Measurements from ENCODE around the gene APPL1.

APPL1 gene, protein sequence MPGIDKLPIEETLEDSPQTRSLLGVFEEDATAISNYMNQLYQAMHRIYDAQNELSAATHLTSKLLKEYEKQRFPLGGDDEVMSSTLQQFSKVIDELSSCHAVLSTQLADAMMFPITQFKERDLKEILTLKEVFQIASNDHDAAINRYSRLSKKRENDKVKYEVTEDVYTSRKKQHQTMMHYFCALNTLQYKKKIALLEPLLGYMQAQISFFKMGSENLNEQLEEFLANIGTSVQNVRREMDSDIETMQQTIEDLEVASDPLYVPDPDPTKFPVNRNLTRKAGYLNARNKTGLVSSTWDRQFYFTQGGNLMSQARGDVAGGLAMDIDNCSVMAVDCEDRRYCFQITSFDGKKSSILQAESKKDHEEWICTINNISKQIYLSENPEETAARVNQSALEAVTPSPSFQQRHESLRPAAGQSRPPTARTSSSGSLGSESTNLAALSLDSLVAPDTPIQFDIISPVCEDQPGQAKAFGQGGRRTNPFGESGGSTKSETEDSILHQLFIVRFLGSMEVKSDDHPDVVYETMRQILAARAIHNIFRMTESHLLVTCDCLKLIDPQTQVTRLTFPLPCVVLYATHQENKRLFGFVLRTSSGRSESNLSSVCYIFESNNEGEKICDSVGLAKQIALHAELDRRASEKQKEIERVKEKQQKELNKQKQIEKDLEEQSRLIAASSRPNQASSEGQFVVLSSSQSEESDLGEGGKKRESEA

DNA sequence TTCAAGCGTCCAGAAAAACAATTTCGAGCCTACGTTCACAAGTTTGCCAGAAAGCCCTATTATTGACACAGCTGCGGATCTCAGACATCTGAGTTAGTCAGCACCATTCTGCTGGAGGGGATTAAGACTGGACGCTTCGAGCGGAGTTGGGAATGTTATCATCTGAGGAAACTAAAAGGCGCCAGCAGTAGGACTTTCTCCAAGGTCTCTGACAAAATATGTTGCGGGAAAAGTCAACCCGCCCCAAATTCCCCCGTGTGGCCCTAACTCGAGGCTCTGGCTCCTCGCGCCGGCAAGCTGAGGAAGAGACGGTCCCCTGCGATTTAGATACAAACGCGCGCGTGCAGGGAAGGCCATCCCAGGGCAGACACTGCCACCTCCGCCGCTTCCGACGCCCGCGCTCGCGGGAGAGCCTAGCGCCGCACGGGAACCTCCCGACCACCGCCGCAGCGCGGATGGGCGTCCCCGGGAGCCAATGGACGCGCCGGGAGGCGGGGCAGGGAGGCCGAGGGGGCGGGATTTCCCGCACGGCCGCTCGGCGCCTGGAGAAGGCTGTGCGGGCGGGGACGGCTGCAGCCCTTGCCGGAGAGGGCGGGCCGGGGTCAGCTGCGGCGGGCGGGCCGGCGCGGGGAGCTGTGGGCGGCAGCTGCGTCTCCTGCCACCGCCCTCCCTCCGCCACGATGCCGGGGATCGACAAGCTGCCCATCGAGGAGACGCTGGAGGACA is at the start of gene APPL1:
Gene APPL1, plus strand, starts transcription at position 526 of the 726 bp plus-strand sequence. Its CDS starts 155 bp downstream, at position 681.
- peak; percentile 92 for DNase-seq
- H3K9me3 Mint-ChIP-seq: no peaks in the 10 kb centered on the region
- CTCF ChIA-PET: interaction anchor here (1.1 to 1.7 kb wide), 3 partner anchors 9 to 57 kb away, joined by 3 to 6 read pairs (median 4); no protein-coding TSS in a partner anchor
- H3K27ac Mint-ChIP-seq: peak within 1 kb of the TSS; percentile 73
- H3K4me3 Mint-ChIP-seq: peak within 1 kb of the TSS; percentile 92
- H3K36me3 Mint-ChIP-seq: peaks cover 2% of the 10 kb centered on the region
- H3K27me3 Mint-ChIP-seq: peaks cover 3% of the 10 kb centered on the region
- peaks cover 37% of the 10 kb centered on the region for H3K4me1 Mint-ChIP-seq

DNA sequence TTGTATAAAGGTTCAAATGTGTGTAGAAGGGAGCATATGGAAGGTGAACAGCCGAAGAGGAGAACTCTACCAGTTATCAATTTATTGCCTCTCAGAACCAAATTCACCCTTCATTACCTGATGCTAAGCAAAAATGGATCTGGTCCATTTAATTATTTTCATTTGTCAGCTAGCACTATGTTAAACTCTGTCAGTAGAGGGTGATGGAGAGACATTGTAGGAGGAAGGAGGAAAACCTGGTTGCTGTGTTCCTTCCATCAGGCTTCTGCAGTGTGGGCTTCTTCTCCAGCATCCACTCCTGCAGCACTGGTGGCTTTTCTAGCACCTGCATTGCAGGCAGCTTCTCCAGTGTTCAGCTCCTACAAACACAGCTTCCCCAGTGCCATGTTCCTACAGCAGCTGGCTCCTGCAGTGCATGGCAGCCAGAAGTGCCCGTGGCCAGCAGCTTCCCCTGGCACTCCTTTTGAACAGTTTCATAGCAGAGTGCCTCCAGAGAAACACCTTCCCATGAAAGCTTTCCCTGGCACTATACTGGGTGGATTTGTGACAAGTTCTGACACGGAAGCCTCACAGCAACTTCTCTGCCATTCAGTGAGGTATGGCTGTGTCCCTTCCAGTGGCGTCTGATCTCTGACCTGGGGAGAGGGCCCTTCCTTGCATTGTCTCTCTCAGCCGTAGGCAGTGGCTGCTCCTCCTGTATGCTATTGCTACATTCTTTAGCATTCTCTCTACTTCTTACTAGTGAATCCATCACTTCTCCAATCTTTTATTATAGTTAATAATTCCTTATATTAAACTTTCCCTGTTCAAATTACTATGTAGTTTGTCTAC is 47.7 kb upstream of the APPL1 start:
- H3K9me3 Mint-ChIP-seq: no peaks in the 10 kb centered on the region
- no peak for DNase-seq

DNA sequence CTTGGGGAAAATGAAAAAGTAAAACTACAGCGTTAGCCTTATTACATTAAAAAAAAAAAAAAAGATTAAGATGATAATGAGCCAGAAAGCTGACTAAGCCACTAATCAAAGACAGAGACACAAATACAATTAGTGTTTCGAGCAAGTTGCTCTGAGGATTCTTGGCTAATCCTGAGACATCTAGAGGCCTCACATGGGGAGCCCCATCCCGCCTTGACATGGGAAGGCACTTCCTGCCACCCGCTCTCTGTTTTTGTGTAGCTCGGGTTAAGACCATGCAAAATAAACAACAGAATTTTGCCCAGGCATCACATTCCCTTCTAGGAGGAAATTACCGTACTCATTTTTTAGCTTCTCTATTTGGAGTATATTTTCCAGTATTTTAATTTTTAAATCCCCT is 43.0 kb upstream of the APPL1 start:
- no peak for DNase-seq
- Mint-ChIP-seq H3K27ac (no peak overlapping the region), H3K36me3 (no peaks in the 10 kb centered on the region), H3K9me3 (no peaks in the 10 kb centered on the region), H3K4me1 (no peaks in the 10 kb centered on the region), H3K4me3 (no peak overlapping the region), H3K27me3 (peaks cover 16% of the 10 kb centered on the region)
- CTCF ChIA-PET: no interaction called here

More for the DNA sequence above, 47.7 kb upstream of the APPL1 start:
- Mint-ChIP-seq H3K27me3 (peaks cover 29% of the 10 kb centered on the region), H3K36me3 (no peaks in the 10 kb centered on the region), H3K27ac (no peak overlapping the region), H3K4me3 (no peak overlapping the region), H3K4me1 (no peaks in the 10 kb centered on the region)
- CTCF ChIA-PET: interaction anchor here (1.2 to 1.4 kb wide), 2 partner anchors 10 to 47 kb away, joined by 3 to 13 read pairs; no protein-coding TSS in a partner anchor

DNA sequence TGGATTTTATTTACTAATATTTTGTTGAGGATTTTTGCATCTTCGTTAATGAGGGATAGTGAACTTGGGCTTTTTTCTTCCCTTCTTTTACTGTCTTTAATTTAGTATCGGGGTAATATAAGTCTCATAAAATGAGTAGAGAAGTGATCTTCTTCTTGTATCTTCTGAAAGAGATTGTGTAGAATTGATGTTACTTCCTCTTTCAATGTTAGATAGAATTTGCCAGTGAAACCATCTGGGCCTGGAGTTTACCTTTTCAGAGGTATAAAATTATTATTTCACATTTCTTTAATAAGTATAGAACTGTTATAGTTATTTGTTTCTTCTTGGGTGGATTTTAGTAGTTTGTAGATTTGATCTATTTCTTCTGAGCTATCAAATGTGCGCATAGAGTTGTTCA is 35.5 kb upstream of the APPL1 start:
- H3K27me3 Mint-ChIP-seq: peaks cover 31% of the 10 kb centered on the region
- H3K9me3 Mint-ChIP-seq: no peaks in the 10 kb centered on the region
- no peaks in the 10 kb centered on the region for H3K36me3 Mint-ChIP-seq
- no peak overlapping the region for H3K27ac Mint-ChIP-seq
- H3K4me1 Mint-ChIP-seq: no peaks in the 10 kb centered on the region
- CTCF ChIA-PET: no interaction called here
- no peak overlapping the region for H3K4me3 Mint-ChIP-seq
- no peak for DNase-seq

DNA sequence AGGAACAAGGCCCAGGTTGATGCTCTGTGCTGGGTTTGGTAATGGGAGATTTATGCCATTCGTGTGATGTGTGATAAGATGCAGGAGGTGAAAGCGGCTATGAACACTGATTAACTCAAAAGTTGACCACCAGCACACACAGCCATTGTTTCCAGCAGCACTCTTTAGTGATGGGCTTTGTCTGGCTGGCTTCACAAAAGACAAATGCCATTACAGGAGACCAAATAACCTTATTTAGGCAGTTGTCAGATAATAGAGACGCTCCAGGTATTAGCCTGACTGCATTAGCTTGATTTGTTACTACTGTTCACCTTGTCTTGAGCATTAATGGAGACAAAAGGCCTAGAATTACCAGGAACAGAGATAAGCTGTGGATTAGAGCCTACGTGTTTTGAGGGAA is 32.9 kb upstream of the APPL1 start:
- Mint-ChIP-seq H3K27me3 (peaks cover 34% of the 10 kb centered on the region), H3K4me3 (no peak overlapping the region), H3K9me3 (no peaks in the 10 kb centered on the region), H3K27ac (no peak overlapping the region), H3K36me3 (no peaks in the 10 kb centered on the region), H3K4me1 (no peaks in the 10 kb centered on the region)
- CTCF ChIA-PET: interaction anchor here (0.6 to 2.6 kb wide), 2 partner anchors 12 to 24 kb away, joined by 3 to 9 read pairs; no protein-coding TSS in a partner anchor
- DNase-seq: no peak

DNA sequence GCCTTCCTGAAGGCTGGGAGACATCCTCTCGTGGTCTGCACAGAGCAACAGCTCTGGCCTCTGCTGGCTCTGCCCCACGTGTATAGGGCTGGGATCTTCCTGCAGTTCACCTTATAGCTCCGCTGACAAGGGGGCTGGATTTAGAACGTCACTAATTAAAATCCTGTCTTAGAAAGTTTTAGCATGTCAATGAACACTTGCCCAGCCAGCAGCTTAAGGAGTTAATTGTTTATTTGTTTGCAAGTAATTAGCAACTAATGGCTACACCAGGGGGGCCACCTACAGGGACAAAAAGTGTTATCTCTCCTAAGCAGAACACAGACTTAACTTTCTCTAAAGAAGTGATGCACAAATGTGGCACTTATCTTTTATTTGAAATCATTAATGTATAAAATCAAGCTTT is 27.6 kb upstream of the APPL1 start, which contains the start of gene HESX1:
Gene HESX1, minus strand, starts transcription at position 84 of the 403 bp plus-strand sequence. Its CDS starts 60 bp downstream, at position 24.
- DNase-seq: no peak
- Mint-ChIP-seq H3K4me3 (no peak within 1 kb of the TSS), H3K36me3 (no peaks in the 10 kb centered on the region), H3K27ac (no peak within 1 kb of the TSS), H3K9me3 (no peaks in the 10 kb centered on the region), H3K4me1 (no peaks in the 10 kb centered on the region), H3K27me3 (peaks cover 13% of the 10 kb centered on the region)
- CTCF ChIA-PET: no interaction called here

DNA sequence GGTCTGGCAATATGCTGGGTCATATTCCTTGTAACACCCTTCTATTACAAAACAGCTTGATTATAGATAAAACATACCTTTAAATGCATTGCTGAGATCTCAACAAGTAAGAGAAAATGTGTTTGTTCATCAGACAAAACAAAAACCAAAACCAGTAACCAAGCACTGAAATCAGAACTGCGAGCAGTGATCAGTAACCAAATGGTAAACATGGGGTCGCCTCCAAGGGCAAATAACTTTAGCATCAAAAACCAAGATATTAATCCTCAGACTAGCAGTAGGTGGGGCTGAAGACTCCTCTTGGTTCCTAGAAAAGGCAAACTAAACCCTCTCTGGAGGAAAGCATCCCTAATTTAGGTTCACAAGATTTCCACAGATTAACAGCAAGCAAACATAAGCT is 21.1 kb upstream of the APPL1 start:
- DNase-seq: no peak
- Mint-ChIP-seq H3K27me3 (no peaks in the 10 kb centered on the region), H3K4me1 (no peaks in the 10 kb centered on the region), H3K27ac (no peak overlapping the region), H3K4me3 (no peak overlapping the region), H3K36me3 (no peaks in the 10 kb centered on the region), H3K9me3 (no peaks in the 10 kb centered on the region)
- CTCF ChIA-PET: interaction anchor here (0.6 kb wide), 1 partner anchor 12 kb away, joined by 3 read pairs; no protein-coding TSS in a partner anchor

DNA sequence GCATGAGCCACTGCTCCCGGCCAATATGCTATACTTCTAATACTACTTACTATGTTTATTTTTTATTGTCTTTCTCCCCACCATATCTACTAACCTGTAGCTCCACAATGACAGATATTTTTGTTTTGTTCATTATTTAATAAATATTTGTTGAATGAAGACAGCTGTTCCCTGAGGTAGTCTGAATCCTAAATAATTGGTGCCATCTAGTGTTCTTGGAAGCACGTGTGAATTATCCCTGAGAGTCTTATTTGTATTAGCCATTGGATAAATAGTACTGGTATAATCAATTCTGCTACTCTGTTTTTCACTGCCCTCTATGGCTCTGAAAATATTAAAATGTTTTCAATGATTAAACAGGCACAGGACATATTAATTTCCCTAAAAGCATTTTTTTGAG is 5.6 kb upstream of the APPL1 start:
- no peak for DNase-seq
- no peak overlapping the region for H3K4me3 Mint-ChIP-seq
- H3K4me1 Mint-ChIP-seq: peaks cover 9% of the 10 kb centered on the region
- H3K27me3 Mint-ChIP-seq: peaks cover 11% of the 10 kb centered on the region
- H3K27ac Mint-ChIP-seq: no peak overlapping the region
- no peaks in the 10 kb centered on the region for H3K9me3 Mint-ChIP-seq
- CTCF ChIA-PET: no interaction called here
- H3K36me3 Mint-ChIP-seq: no peaks in the 10 kb centered on the region

DNA sequence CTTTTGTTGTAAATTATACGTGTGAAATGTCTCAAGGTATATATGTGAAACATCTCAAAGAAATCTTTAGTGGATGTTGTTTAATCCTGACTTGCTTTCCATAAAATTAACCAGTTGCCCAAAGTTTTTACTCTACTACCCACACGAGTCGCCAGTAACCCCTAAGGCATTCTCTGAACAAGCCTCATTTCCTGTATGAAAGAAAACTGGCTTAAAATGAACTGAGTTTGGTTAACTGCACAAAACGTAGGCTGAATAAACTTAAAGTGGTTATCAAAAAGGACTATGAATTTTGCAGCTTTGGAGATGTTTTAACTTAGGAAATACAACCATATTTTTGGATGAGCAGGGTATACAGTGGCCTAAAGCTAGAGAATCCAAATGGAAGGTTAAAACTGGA is 2.7 kb upstream of the APPL1 start:
- H3K27ac Mint-ChIP-seq: no peak overlapping the region
- peaks cover 4% of the 10 kb centered on the region for H3K27me3 Mint-ChIP-seq
- H3K36me3 Mint-ChIP-seq: no peaks in the 10 kb centered on the region
- H3K4me1 Mint-ChIP-seq: peaks cover 28% of the 10 kb centered on the region
- H3K4me3 Mint-ChIP-seq: no peak overlapping the region
- no peaks in the 10 kb centered on the region for H3K9me3 Mint-ChIP-seq
- DNase-seq: no peak
- CTCF ChIA-PET: interaction anchor here (1.1 to 1.5 kb wide), 2 partner anchors 54 to 125 kb away, joined by 3 to 5 read pairs; no protein-coding TSS in a partner anchor

DNA sequence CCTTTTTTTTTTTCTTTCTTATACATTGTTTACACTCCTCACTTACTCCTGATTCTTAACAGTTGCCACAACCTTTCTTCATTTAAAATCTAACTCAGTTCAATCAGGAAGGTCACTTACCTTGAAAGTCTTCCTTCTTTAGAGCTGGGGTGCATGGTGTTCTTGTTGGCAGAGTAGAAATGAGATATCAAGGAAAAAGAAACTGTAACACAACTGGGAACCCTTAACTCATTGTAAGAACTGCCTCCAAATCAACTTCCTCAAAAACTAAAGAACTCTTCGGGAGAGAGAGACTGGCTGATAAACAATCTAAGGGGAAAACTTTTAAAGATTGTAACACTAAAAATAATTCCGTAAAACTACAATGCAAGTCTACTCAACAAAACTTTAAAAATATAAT is 1.4 kb upstream of the APPL1 start:
- Mint-ChIP-seq H3K9me3 (no peaks in the 10 kb centered on the region), H3K27ac (no peak overlapping the region), H3K4me1 (peaks cover 34% of the 10 kb centered on the region), H3K36me3 (peaks cover 2% of the 10 kb centered on the region), H3K27me3 (peaks cover 4% of the 10 kb centered on the region), H3K4me3 (no peak overlapping the region)
- no peak for DNase-seq
- CTCF ChIA-PET: interaction anchor here (1.1 kb wide), 1 partner anchor 47 kb away, joined by 3 read pairs; no protein-coding TSS in a partner anchor

DNA sequence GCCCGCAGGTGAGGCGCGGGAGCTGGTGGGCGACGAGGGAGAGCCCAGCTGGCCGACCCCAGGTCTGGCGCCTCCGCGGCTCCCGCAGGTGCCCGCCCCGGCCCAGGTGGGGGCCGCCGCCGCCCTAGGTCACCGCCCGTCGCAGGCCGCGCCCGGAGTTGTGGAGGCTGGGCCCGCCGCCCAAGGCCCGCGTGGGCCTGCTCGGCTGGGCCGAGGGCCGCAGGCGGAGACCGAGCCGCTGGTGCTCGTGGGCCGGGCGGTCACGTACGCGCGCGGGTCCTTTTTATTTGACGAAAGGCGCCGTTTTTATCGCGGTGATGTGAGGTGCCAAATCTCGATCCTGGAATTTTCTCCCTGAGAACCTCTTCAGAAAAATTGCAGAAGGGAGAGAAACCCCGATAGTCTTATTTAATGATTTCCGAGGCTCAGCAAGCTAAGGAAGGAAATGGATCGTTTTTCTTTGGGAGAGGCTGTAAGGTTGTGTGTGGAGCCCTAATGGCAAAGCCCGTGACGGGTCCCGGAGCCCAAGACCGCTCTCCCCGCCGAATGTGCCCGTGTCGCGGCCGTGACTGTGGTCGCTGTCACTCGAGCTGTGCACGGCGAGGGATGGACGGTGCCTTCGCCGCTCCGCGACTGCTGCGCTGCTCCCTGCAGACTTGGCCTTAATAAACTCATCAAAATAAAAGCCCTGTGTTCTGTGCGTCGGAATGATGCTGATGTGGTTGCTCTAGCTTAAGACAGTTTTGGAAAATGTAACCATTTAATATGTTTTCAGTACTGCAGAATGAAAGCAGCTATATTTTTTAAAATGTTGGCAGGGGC is 612 bp downstream of the APPL1 start:
- H3K9me3 Mint-ChIP-seq: no peaks in the 10 kb centered on the region
- peak; percentile 66 for DNase-seq
- peak overlapping the region; percentile 92 for H3K4me3 Mint-ChIP-seq
- H3K4me1 Mint-ChIP-seq: peaks cover 37% of the 10 kb centered on the region
- H3K27ac Mint-ChIP-seq: peak overlapping the region; percentile 73
- peaks cover 2% of the 10 kb centered on the region for H3K36me3 Mint-ChIP-seq
- CTCF ChIA-PET: interaction anchor here (1.6 to 1.7 kb wide), 2 partner anchors 9 to 58 kb away, joined by 4 to 6 read pairs; no protein-coding TSS in a partner anchor
- no peaks in the 10 kb centered on the region for H3K27me3 Mint-ChIP-seq

DNA sequence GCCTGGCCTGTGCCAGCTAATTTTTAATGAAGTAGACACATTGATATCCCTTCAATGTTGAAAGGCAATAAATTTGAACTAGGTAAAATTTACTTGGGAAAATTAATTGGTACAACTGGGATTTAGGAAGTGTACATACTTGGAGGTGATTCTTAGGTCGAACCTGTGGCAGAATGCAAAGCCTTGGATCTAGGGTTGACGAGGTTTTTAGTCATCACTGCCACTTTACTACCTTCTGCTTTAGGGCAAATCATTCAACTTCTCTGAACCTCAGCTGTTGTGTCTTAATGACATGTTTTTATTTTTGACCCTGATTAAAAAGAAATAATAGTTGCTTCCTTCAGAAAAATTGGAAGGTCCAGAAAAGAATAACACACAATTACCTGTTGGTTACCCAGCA is 2.5 kb downstream of the APPL1 start:
- Mint-ChIP-seq H3K4me3 (no peak overlapping the region), H3K4me1 (peaks cover 39% of the 10 kb centered on the region), H3K27ac (no peak overlapping the region), H3K9me3 (no peaks in the 10 kb centered on the region), H3K27me3 (no peaks in the 10 kb centered on the region), H3K36me3 (peaks cover 2% of the 10 kb centered on the region)
- no peak for DNase-seq
- CTCF ChIA-PET: no interaction called here

DNA sequence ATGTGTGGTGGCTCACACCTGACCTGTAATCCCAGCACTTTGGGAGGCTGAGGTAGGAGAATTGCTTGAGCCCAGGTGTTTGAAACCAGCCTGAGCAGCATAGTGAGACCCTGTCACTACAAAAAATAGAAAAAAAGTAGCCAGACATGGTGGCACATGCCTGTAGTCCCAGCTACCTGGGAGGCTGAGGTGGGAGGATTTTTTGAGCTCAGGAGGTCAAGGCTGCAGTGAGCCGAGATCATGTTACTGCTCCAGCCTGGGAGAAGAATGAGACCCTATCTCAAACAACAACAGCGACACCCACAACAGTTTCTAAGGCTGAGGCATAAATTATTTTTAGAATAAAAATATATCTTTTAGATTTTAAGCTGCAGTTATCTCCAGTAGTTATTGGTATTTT is 6.3 kb downstream of the APPL1 start:
- H3K27ac Mint-ChIP-seq: no peak overlapping the region
- H3K9me3 Mint-ChIP-seq: no peaks in the 10 kb centered on the region
- H3K4me3 Mint-ChIP-seq: no peak overlapping the region
- DNase-seq: no peak
- no peaks in the 10 kb centered on the region for H3K27me3 Mint-ChIP-seq
- CTCF ChIA-PET: no interaction called here
- peaks cover 24% of the 10 kb centered on the region for H3K4me1 Mint-ChIP-seq
- H3K36me3 Mint-ChIP-seq: peaks cover 13% of the 10 kb centered on the region
